Stimulated activated naive B cell treated with anti-CD40 and anti-IgM and Interleukin-4, amounts not matched to agents 10 μg/mL and 1 μg/mL and 100 μg/mL, for 72 hours (primary cell): ENCODE measurements around the gene MEIS3.
"Not testable (repeated sequence)": the region's sequence is repeated elsewhere in the genome, so short reads cannot be mapped to it uniquely, and the experiment has no call there.

Experiments
- ATAC-seq, 2 donors: fragments of 150-1000 bp; cut with Tn5 transposase; replicated peaks; 2 replicates each; pipeline ENCODE4 v1.10.0; 2021; ENCODE audit warnings: moderate library complexity in 1 of 2
- DNase-seq: peaks from one replicate; pipeline ENCODE4 v3.0.0; 2021
- H3K27ac Mint-ChIP-seq: one replicate; pipeline ENCODE4 v1.8.0; 2022; ENCODE audit warnings: mild to moderate bottlenecking, mixed read lengths
- H3K27me3 Mint-ChIP-seq, 2 donors: one replicate each; pipeline ENCODE4 v1.8.0; 2022; ENCODE audit warnings: mixed read lengths in 2 of 2
- H3K36me3 Mint-ChIP-seq, 2 donors: one replicate each; pipeline ENCODE4 v1.8.0; 2022; ENCODE audit warnings: mixed read lengths in 2 of 2, mild to moderate bottlenecking in 1 of 2
- H3K4me1 Mint-ChIP-seq, 2 donors: one replicate each; pipeline ENCODE4 v1.8.0; 2022; ENCODE audit warnings: mixed read lengths in 2 of 2, mild to moderate bottlenecking in 1 of 2
- H3K4me3 Mint-ChIP-seq, 2 donors: one replicate each; pipeline ENCODE4 v1.8.0; 2022; ENCODE audit warnings: mild to moderate bottlenecking in 2 of 2, mixed read lengths in 2 of 2, moderate library complexity in 1 of 2
- H3K9me3 Mint-ChIP-seq, 2 donors: one replicate each; pipeline ENCODE4 v1.8.0; 2022; ENCODE audit warnings: mixed read lengths in 2 of 2, mild to moderate bottlenecking in 1 of 2

Gene MEIS3

DNA sequence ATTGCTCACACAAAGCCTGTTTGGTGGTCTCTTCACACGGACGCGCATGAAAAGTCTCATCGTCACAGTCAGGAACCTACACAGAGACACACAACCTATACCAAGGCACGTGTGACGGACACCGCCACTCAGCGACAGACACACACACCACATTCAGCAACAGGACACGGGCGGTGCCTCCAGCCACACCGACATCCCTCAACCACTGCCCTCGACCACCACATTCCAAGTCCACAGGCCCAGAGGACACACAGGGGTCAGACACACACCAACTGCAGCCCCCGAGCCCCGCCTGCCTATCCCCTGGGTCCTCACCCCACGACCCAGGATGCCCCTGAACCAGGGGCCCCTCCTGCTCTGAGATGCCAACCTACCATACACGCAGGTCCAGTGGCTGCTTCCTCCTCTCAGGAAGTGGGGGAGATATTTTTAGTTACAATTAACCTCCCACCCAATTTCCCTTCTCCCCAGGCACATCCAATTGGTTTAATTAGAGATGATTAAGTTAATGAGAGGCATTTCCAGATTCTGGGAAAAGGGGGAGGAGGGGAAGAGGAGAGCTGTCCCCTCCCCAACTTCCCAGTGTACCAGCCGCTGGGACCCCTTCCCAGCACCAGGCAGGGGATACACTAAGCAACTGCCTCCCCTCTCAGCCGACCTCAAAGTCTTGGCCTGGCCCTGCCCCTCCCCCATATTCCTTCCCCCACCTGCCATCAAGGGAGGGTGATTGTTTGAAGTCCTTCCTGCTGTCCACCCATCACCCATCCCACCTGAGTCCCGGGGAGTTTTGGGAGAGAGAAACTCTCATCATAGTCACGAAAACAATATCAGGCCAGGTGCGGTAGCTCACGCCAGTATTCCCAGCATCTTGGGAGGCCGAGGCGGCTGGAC lies 20.4 kb downstream of the MEIS3 start:
- DNase-seq (no peak), ATAC-seq (no peak)
- H3K9me3 Mint-ChIP-seq: no peaks in the 10 kb centered on the region
- peaks cover 0 to 2% of the 10 kb centered on the region in 2 donors for H3K4me1 Mint-ChIP-seq
- peaks cover 43 to 62% of the 10 kb centered on the region in 2 donors for H3K27me3 Mint-ChIP-seq
- peaks cover 0 to 1% of the 10 kb centered on the region in 2 donors for H3K36me3 Mint-ChIP-seq
- no peak overlapping the region for H3K4me3 Mint-ChIP-seq
- no peak overlapping the region for H3K27ac Mint-ChIP-seq

DNA sequence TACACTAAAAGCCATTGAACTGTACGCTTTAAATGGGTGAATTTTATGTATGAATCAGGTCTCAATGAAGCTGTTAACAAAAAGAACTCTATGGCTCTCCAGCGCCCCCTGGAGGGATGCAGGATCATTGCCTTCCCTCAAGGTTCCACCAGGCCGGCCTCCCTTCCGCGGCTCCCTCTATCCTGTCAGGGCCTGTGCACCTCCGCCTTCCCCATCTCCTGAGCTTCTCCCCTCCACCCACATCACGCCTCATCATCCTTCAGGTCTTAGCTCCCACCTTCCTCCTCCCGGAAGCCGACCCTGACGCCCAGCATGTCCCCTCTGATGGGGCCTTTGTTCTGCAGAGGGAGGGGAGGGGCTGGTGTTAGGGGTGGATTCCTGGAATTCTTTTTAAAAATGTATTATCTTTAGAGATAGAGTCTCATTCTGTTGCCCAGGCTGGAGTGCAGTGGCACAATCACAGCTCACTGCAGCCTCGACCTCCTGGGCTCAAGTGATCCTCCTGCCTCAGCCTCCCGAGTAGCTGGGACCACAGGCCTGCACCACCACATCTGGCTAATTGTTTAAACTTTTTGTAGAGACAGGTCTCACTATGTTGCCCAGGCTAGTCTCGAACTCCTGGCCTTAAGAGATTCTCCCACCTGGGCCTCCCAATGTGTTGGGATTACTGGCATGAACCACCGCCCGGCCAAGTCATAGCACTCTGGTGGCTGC lies 27.7 kb downstream of the MEIS3 start:
- peaks cover 28 to 52% of the 10 kb centered on the region in 2 donors for H3K27me3 Mint-ChIP-seq
- no peaks in the 10 kb centered on the region for H3K36me3 Mint-ChIP-seq
- H3K9me3 Mint-ChIP-seq: no peaks in the 10 kb centered on the region
- peaks cover 4 to 10% of the 10 kb centered on the region in 2 donors for H3K4me1 Mint-ChIP-seq
- ATAC-seq (peak; percentile 85), DNase-seq (peak; percentile 57)
- H3K27ac Mint-ChIP-seq: no peak overlapping the region
- no peak overlapping the region for H3K4me3 Mint-ChIP-seq

DNA sequence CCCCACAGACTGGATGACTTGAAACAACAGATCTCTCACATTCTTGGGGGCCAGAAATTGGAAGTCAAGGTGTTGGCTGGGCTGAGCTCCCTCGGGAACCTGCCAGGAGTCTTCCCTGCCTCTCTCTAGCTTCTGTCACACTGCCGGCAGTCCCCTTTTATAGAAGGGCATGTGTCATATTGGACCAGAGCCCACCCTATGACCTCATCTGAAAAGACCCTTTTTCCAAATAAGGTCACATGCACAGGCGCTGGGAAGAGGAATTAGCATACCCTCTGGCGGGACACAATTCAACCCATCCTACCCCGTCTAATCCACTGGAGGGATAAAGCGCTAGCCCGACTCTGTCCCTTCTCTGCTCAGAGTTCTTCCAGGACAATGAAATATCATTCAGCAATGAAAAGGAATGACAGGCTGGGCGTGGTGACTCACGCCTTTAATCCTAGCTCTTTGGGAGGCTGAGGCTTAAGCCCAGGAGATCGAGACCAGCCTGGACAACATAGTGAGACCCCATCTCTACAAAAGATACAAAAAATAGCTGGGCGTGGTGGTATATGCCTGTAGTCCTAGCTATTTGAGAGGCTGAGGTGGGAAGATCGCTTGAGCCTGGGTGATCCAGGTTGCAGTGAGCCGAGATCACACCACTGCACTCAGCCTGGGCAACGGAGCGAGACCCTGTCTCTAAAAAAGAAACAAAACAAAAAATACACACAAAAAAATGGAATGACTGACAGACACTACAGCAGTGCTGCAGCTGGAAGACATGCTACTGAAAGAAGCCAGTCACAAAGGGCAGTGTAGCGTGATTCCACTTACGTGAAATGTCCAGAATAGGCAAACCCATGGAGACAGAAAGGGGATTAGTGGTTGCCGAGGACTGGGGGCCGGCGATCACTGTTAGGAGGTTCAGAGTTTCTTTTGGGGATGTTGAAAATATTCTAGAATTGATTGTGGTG lies 28.5 kb downstream of the MEIS3 start:
- Mint-ChIP-seq H3K36me3 (no peaks in the 10 kb centered on the region), H3K27me3 (peaks cover 21 to 50% of the 10 kb centered on the region in 2 donors), H3K27ac (no peak overlapping the region), H3K4me1 (peaks cover 4 to 10% of the 10 kb centered on the region in 2 donors), H3K9me3 (no peaks in the 10 kb centered on the region), H3K4me3 (no peak overlapping the region)
- peak in 1 of 2 donors; percentile 25 for ATAC-seq
- DNase-seq: no peak

DNA sequence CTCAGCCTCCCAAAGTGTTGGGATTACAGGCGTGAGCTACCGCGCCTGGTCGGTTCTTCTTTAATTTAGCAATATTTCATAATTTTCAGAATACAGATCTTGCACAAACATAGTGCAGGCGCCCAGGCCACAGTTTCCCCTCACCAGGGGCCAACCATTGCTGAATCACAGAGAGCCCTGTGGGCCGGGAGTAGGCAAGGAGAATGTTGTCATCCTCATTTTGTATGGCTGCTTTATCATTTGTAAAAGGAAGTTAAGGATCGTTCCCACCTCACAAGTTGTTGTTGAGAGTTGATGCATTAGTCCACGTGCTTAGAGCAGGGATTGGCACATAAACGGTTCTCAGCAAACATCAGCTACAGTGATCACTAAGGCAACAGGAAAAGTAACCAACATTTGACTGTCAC lies 30.2 kb downstream of the MEIS3 start:
- ATAC-seq (no peak), DNase-seq (no peak)
- Mint-ChIP-seq H3K4me1 (peaks cover 2 to 10% of the 10 kb centered on the region in 2 donors), H3K27me3 (peaks cover 14 to 37% of the 10 kb centered on the region in 2 donors), H3K9me3 (no peaks in the 10 kb centered on the region), H3K4me3 (no peak overlapping the region), H3K27ac (no peak overlapping the region), H3K36me3 (no peaks in the 10 kb centered on the region)

DNA sequence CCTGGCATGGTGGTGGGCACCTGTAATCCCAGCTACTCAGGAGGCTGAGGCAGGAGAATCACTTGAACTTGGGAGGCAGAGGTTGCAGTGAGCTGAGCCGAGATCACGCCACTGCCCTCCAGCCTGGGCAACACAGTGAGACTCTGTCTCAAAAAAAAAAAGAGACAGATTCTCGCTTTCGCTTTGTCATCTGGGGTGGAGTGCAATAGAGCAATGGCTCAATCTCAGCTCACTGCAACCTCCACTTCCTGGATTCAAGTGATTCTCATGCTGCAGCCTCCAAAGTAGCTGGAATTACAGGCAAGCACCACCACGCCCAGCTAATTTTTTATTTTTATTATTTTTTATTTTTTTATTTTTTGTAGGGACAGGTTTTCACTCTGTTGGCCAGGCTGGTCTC lies 30.6 kb downstream of the MEIS3 start:
- not testable (repeated sequence) for H3K27ac Mint-ChIP-seq, ATAC-seq, H3K4me3 Mint-ChIP-seq, DNase-seq, H3K9me3 Mint-ChIP-seq, H3K36me3 Mint-ChIP-seq
- peaks cover 2 to 10% of the 10 kb centered on the region in 2 donors for H3K4me1 Mint-ChIP-seq
- H3K27me3 Mint-ChIP-seq: peaks cover 10 to 33% of the 10 kb centered on the region in 2 donors

DNA sequence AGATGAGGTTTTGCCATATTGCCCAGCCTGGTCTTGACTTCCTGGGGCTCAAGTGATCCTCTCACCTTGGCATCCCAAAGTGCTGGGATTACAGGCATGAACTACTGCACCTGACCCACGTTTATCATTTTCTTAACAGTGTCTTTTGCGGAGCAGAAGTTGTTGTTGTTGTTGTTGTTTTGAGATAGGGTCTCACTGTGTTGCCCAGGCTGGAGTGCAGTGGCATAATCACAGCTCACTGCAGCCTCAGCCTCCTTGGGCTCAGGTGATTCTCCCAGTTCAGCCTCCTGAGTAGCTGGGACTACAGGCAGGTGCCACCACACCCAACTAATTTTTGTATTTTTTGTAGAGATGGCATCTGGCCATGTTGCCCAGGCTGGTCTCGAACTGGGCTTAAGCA lies 31.7 kb downstream of the MEIS3 start:
- not testable (repeated sequence) for H3K9me3 Mint-ChIP-seq, H3K4me3 Mint-ChIP-seq, H3K36me3 Mint-ChIP-seq, H3K27ac Mint-ChIP-seq, ATAC-seq, DNase-seq
- H3K4me1 Mint-ChIP-seq: peaks cover 8 to 20% of the 10 kb centered on the region in 2 donors
- peaks cover 1 to 22% of the 10 kb centered on the region in 2 donors for H3K27me3 Mint-ChIP-seq

DNA sequence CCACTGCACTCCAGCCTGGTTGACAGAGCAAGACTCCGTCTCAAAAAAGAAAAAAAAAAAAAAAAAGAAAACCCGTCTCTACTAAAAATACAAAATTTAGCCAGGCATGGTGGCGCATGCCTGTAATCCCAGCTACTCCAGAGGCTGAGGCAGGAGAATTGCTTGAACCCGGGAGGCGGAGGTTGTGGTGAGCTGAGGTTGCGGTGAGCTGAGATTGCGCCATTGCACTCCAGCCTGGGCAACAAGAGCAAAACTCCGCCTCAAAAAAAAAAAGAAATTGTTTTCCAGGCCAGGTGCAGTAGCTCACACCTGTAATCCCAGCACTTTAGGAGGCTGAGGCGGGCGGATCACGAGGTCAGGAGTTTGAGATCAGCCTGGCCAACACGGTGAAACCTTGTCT lies 32.7 kb downstream of the MEIS3 start:
- not testable (repeated sequence) for H3K27ac Mint-ChIP-seq, H3K9me3 Mint-ChIP-seq, H3K4me3 Mint-ChIP-seq, DNase-seq, ATAC-seq
- peaks cover 13 to 28% of the 10 kb centered on the region in 2 donors for H3K4me1 Mint-ChIP-seq
- peaks cover 14 to 16% of the 10 kb centered on the region in 2 donors for H3K36me3 Mint-ChIP-seq
- peaks cover 0 to 18% of the 10 kb centered on the region in 2 donors for H3K27me3 Mint-ChIP-seq

DNA sequence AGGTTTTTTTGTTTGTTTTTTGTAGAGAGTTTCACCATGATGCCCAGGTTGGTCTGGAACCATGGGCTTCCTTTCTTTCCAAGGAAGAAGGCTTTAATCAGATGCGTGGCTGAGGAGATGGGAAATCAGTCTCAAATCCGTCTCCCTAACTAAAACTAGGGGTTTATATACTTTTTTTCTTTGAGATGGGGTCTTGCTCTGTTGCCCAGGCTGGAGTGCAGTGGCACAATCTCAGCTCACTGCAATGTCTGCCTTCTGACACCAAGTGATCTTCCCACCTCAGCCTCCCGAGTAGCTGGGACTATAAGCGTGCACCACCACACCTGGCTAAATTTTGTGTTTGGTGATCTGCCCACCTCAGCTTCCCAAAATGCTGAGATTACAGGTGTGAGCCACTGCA lies 34.8 kb downstream of the MEIS3 start:
- peaks cover 35 to 36% of the 10 kb centered on the region in 2 donors for H3K36me3 Mint-ChIP-seq
- not testable (repeated sequence) for H3K4me3 Mint-ChIP-seq, H3K9me3 Mint-ChIP-seq, H3K27ac Mint-ChIP-seq, ATAC-seq, DNase-seq, H3K27me3 Mint-ChIP-seq
- H3K4me1 Mint-ChIP-seq: peaks cover 20 to 28% of the 10 kb centered on the region in 2 donors

DNA sequence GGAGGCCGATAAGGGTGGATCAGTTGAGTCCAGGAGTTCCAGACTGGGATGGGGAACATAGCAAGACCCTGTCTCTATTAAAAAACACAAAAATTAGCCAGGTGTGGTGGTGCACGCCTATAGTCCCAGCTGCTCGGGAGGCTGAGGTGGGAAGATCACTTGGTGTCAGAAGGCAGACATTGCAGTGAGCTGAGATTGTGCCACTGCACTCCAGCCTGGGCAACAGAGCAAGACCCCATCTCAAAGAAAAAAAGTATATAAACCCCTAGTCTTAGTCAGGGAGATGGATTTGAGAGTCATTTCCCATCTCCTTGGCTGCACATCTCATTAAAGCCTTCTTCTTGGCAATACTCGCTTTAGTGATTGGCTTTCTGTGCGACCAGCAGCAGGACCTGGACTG lies 35.4 kb downstream of the MEIS3 start:
- H3K9me3 Mint-ChIP-seq, H3K4me3 Mint-ChIP-seq, DNase-seq, H3K27me3 Mint-ChIP-seq, H3K27ac Mint-ChIP-seq, ATAC-seq: not testable (repeated sequence)
- Mint-ChIP-seq H3K36me3 (peaks cover 40 to 41% of the 10 kb centered on the region in 2 donors), H3K4me1 (peaks cover 20 to 28% of the 10 kb centered on the region in 2 donors)

DNA sequence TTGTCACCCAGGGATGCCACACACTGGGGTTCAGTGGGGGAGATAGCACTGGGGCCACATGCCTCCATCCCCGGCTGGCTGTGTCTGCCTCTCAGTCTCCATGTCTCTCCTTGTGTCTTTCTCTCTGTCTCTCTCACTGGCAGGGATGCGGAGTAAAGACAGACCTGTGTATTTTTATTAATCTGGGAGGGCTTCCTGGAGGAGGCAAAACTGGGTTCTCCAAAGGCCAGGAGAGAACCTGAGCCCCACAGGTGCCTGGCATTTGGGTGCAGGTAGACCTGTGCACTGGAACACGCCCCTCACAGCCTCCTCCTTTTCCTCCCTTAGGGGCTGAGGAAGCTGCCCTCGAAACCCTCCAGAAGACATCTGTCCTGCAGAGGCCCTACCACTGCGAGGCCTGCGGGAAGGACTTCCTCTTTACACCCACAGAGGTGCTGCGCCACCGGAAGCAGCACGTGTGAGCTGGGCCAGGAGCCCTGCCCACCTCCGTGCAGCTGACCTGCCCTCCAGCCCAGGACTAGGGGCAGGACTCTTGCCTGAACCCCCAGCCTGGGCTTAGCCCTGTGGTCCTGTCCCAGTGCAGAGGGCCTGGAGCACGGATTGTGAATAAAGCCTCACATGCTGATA lies 37.6 kb downstream of the MEIS3 start:
- Mint-ChIP-seq H3K36me3 (peaks cover 55 to 56% of the 10 kb centered on the region in 2 donors), H3K27me3 (no peaks in the 10 kb centered on the region), H3K4me3 (no peak overlapping the region), H3K4me1 (peaks cover 24 to 28% of the 10 kb centered on the region in 2 donors), H3K27ac (peak overlapping the region; percentile 81), H3K9me3 (peaks cover 4 to 5% of the 10 kb centered on the region in 2 donors)
- peak; percentile 69 to 78 for ATAC-seq
- peak; percentile 15 for DNase-seq

DNA sequence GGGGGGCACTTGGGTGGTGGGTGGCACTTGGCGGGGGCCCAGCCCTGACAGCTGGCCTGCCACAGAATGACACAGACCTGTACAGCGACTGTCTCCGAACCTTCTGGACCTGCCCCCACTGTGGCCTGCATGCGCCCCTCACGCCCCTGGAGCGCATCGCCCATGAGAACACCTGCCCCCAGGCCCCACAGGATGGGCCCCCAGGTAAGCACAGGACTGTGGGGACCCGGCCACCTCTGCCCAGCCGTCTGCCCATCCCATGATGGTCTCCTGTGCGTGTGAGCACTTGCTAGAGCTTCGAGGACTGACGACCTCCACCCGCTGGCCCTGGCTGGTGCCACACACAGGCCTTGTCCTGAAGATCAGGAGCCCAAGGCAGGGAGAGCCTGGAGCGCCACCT lies 38.2 kb downstream of the MEIS3 start:
- DNase-seq: no peak
- Mint-ChIP-seq H3K36me3 (peaks cover 57 to 59% of the 10 kb centered on the region in 2 donors), H3K27me3 (no peaks in the 10 kb centered on the region), H3K4me1 (peaks cover 24 to 28% of the 10 kb centered on the region in 2 donors), H3K4me3 (no peak overlapping the region), H3K9me3 (peaks cover 4 to 5% of the 10 kb centered on the region in 2 donors), H3K27ac (no peak overlapping the region)
- ATAC-seq: no peak

DNA sequence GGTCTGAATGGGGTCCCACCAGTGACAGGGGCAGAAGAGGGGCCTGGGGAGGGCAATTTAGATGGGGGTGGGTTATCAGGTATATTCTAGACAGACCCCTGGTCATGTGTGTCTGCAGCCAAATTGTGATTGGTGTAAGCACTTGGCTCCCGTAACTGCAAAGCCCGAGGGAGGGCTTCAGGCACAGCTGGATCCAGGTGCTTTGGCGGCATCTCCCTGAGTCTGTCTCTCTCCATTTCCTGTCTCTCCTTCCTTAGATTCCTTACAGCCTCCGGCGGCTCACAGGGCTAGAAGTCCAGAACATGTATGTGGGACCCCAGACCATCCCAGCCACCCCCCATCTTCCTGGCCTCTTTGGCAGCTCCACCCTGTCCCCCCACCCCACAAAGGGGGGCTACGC lies 38.8 kb downstream of the MEIS3 start:
- no peak for ATAC-seq
- Mint-ChIP-seq H3K4me3 (no peak overlapping the region), H3K36me3 (peaks cover 59 to 64% of the 10 kb centered on the region in 2 donors), H3K27ac (no peak overlapping the region), H3K4me1 (peaks cover 24 to 28% of the 10 kb centered on the region in 2 donors), H3K27me3 (no peaks in the 10 kb centered on the region), H3K9me3 (peaks cover 4 to 5% of the 10 kb centered on the region in 2 donors)
- DNase-seq: no peak

DNA sequence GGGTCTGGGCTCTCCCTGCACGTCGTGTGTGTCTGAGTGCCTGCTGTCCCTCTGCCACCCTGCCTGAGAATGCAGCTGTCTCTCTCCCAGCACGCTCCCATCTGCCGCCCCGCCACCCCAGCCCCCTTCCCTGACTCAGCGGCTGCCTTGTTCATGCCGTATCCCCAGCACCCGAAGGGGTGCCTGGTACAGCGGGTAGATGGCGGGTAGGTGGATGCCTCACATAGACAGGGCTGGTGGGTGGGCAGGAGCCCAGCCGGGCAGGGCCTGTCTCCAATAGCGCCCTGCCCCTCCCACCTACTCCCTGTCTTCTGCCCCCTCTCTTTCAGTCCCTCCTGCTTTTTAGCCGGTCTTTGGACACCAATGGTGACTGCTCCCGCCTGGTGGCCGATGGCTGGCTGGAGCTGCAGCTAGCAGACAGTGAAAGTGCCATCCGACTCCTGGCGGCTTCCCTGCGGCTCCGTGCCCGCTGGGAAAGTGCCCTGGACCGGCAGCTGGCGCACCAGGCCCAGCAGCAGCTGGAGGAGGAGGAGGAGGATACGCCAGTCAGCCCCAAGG lies 39.9 kb downstream of the MEIS3 start:
- H3K36me3 Mint-ChIP-seq: peaks cover 64 to 65% of the 10 kb centered on the region in 2 donors

More for the DNA sequence above, 39.9 kb downstream of the MEIS3 start:
- Mint-ChIP-seq H3K4me3 (no peak overlapping the region), H3K27ac (no peak overlapping the region), H3K4me1 (peaks cover 24 to 28% of the 10 kb centered on the region in 2 donors), H3K27me3 (no peaks in the 10 kb centered on the region), H3K9me3 (peaks cover 4 to 5% of the 10 kb centered on the region in 2 donors)
- no peak for DNase-seq
- ATAC-seq: no peak
